Measurements from ENCODE around the gene DGKD. TPM values are rescaled to one million over a fixed set of nuclear protein-coding genes. Genes with fewer than 3 reads are reported as not detected.

DGKD gene
- total RNA-seq, 1 experiment from 2014 or later: 52.0 TPM

- ATAC-seq (no peak), DNase-seq (ENCODE audit: low read depth, low spot score) (no peak)
- Histone ChIP-seq H3K4me2 (ENCODE audit: low read length) (peak overlapping the region; percentile 87), H3K79me2 (ENCODE audit: insufficient read depth, low read length) (peaks cover 90% of the 10 kb centered on the region), H4K20me1 (ENCODE audit: insufficient read depth) (no peaks in the 10 kb centered on the region), H3K9ac (ENCODE audit: low read length) (peak overlapping the region; percentile 73), H3K27me3 (ENCODE audit: insufficient read depth, low read length) (no peaks in the 10 kb centered on the region), H3K36me3 (ENCODE audit: control insufficient read depth in 1 of 2, insufficient read depth in 2 of 2, low read length in 2 of 2) (peaks cover 0 to 6% of the 10 kb centered on the region in 2 experiments; a peak in 1 of 4 replicates), H3K27ac (ENCODE audit: low read depth, low read length) (peak overlapping the region; percentile 77), H3K4me1 (ENCODE audit: control insufficient read depth in 1 of 2, insufficient read depth in 2 of 2, low read length in 2 of 2) (peaks cover 59 to 98% of the 10 kb centered on the region in 2 experiments), H3K4me3 (replicated peaks in 1 of 2; ENCODE audit: low read depth in 1 of 2, low read length in 2 of 2) (peak overlapping the region; percentile 41 to 65), H3K9me2 (ENCODE audit: insufficient read depth) (no peaks in the 10 kb centered on the region), H3K9me3 (ENCODE audit: control insufficient read depth in 1 of 2, insufficient read depth in 1 of 2, low read depth in 1 of 2, low read length in 2 of 2) (no peaks in the 10 kb centered on the region), H2AFZ (ENCODE audit: low read depth, low read length, poor library complexity, severe bottlenecking) (no peak overlapping the region)
- intact Hi-C loops (cut with micrococcal nuclease): no loop called here
- ChIA-PET RAD21 (ENCODE audit: low non-redundant PET in 1 of 2, low total read pairs in 2 of 2, uncharacterized antibody in 2 of 2, unreplicated experiment in 2 of 2) (interaction anchor here in 1 of 2 experiments (1.3 kb wide), 1 partner anchor 23 kb away, joined by 3 read pairs; no protein-coding TSS in a partner anchor), CTCF (interaction anchor here (1.1 kb wide), 1 partner anchor 24 kb away, joined by 5 read pairs; no protein-coding TSS in a partner anchor), POLR2A (no interaction called here)
- TSS peak; percentile 71 for BruUV-seq (replicated peaks)
- TF ChIP-seq CEBPB (IDR thresholded peaks at IDR 0.05; ENCODE audit: low read depth): no peak
- no peak for TF ChIP-seq ZBTB33 (IDR thresholded peaks at IDR 0.05; ENCODE audit: extremely low read depth, insufficient replicate concordance, low read length)
- no peak for TF ChIP-seq YY1 (IDR thresholded peaks at IDR 0.05; ENCODE audit: extremely low read depth, insufficient replicate concordance, low read depth, low read length)
- no peak for TF ChIP-seq FOSL1 (IDR thresholded peaks at IDR 0.05; ENCODE audit: low read depth)
- no peak for TF ChIP-seq POLR2AphosphoS5 (IDR thresholded peaks at IDR 0.05; ENCODE audit: low read depth, low read length)
- no peak for TF ChIP-seq MAX (IDR thresholded peaks at IDR 0.05)
- no peak for TF ChIP-seq ZNF274 (IDR thresholded peaks at IDR 0.05; ENCODE audit: low read depth, low read length)
- TF ChIP-seq POLR2A (IDR thresholded peaks at IDR 0.05; ENCODE audit: borderline replicate concordance, extremely low read depth, insufficient read depth, insufficient read length): no peak
- no peak for TF ChIP-seq SIN3A (IDR thresholded peaks at IDR 0.05; ENCODE audit: low read depth)
- no peak for TF ChIP-seq ATF3 (IDR thresholded peaks at IDR 0.05)
Observed at GRCh38 chr2:233419602-233420391, 65.5 kb downstream of the DGKD start.
